Chondrocyte (in vitro differentiated cells): ENCODE results near the gene ANXA2. TPM values are rescaled to one million over a fixed set of nuclear protein-coding genes. Genes with fewer than 3 reads are reported as not detected.

Experiments used
- DNase-seq: peaks from one replicate; pipeline ENCODE4 v3.0.0; 2021; ENCODE audit warnings: mixed read lengths, low spot score
- H3K27ac Mint-ChIP-seq: one replicate; pipeline ENCODE4 v1.8.0; 2021; ENCODE audit warnings: mild to moderate bottlenecking, moderate library complexity, mixed read lengths; ENCODE audit not compliant: unreplicated experiment
- H3K27me3 Mint-ChIP-seq: 2 replicates; pipeline ENCODE4 v1.8.0; 2021; ENCODE audit warnings: low read depth, mixed read lengths
- H3K36me3 Mint-ChIP-seq: 2 replicates; pipeline ENCODE4 v1.8.0; 2021; ENCODE audit warnings: low read depth, mixed read lengths
- H3K4me1 Mint-ChIP-seq: 2 replicates; pipeline ENCODE4 v1.8.0; 2021; ENCODE audit warnings: low read depth, mild to moderate bottlenecking, mixed read lengths
- H3K4me3 Mint-ChIP-seq: one replicate; pipeline ENCODE4 v1.8.0; 2021; ENCODE audit warnings: mild to moderate bottlenecking, moderate library complexity, mixed read lengths; ENCODE audit not compliant: unreplicated experiment
- H3K9me3 Mint-ChIP-seq: 2 replicates; pipeline ENCODE4 v1.8.0; 2021; ENCODE audit warnings: low read depth, mixed read lengths
- total RNA-seq: library from RNA; stranded (reverse); gene quantifications from 3 replicates; pipeline ENCODE4 v1.2.1, GENCODE V29; 2021
- TF ChIP-seq, protein P1 (sequence below): fragments of 200-600 bp; sonication (generic); IDR thresholded peaks from 2 replicates; pipeline ENCODE4 v1.5.0; 2021; ENCODE audit warnings: antibody characterized with exemption, mild to moderate bottlenecking, moderate library complexity

Gene ANXA2
- total RNA-seq, 1 donor from 2014 or later = 2,819 TPM

GRCh38 chr15:60347480-60348049 lies 50.2 kb downstream of the ANXA2 start:
- TF ChIP-seq, protein P1, sequence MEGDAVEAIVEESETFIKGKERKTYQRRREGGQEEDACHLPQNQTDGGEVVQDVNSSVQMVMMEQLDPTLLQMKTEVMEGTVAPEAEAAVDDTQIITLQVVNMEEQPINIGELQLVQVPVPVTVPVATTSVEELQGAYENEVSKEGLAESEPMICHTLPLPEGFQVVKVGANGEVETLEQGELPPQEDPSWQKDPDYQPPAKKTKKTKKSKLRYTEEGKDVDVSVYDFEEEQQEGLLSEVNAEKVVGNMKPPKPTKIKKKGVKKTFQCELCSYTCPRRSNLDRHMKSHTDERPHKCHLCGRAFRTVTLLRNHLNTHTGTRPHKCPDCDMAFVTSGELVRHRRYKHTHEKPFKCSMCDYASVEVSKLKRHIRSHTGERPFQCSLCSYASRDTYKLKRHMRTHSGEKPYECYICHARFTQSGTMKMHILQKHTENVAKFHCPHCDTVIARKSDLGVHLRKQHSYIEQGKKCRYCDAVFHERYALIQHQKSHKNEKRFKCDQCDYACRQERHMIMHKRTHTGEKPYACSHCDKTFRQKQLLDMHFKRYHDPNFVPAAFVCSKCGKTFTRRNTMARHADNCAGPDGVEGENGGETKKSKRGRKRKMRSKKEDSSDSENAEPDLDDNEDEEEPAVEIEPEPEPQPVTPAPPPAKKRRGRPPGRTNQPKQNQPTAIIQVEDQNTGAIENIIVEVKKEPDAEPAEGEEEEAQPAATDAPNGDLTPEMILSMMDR = no peak
- Mint-ChIP-seq H3K27ac (peak overlapping the region; percentile 60), H3K9me3 (no peaks in the 10 kb centered on the region), H3K27me3 (no peaks in the 10 kb centered on the region), H3K4me3 (no peak overlapping the region), H3K36me3 (peaks cover 64% of the 10 kb centered on the region), H3K4me1 (peaks cover 80% of the 10 kb centered on the region)
- no peak for DNase-seq

- Mint-ChIP-seq H3K4me1 (peaks cover 75% of the 10 kb centered on the region), H3K27me3 (no peaks in the 10 kb centered on the region), H3K9me3 (no peaks in the 10 kb centered on the region), H3K4me3 (no peak overlapping the region), H3K27ac (peak overlapping the region; percentile 67), H3K36me3 (peaks cover 55% of the 10 kb centered on the region)
- TF ChIP-seq, protein P1 = no peak
- no peak for DNase-seq
Observed at GRCh38 chr15:60346653-60347052, 51.1 kb downstream of the ANXA2 start.

DNA sequence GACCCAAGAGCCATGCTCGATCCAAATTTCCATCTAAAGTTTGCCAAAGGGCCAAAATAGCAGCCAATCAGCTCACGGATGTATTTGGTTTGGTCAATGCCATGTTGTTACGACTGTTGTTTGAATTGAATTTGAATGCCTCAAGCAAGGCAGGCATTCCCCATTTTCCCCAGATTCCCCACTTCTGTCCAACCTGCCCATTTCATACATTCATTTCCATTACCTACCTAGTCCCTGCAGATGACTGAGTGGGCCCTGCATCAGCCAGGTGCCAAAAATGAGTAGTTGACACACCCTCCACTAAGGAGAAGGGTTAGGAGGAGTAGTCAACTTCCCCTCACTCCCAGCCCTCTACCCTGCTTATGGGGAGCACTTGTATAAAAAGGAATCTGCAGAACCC lies 51.7 kb downstream of the ANXA2 start:
- TF ChIP-seq, protein P1 = no peak
- Mint-ChIP-seq H3K4me3 (no peak overlapping the region), H3K27ac (peak overlapping the region; percentile 23), H3K4me1 (peaks cover 80% of the 10 kb centered on the region), H3K27me3 (no peaks in the 10 kb centered on the region), H3K36me3 (peaks cover 50% of the 10 kb centered on the region), H3K9me3 (no peaks in the 10 kb centered on the region)
- DNase-seq = no peak

DNA sequence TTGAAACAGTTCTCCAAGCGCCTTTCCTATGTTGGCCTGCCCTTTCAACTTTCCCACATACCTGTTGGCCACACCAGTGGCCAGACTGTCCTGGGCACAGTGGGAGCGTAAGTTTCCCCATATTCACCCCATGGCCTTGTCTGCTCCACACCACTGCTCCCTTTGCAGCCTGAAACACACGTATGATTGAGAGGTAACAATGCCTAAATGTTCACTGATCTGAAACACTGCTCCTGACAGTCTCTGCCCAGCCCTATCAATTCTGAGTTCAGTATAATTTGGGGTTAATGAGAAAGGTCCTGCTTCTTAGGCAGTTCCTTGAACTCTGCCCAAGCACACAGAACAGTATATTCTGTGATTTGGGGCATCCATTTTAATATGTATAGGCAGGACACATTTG lies 52.2 kb downstream of the ANXA2 start:
- Mint-ChIP-seq H3K4me1 (peaks cover 80% of the 10 kb centered on the region), H3K9me3 (no peaks in the 10 kb centered on the region), H3K36me3 (peaks cover 45% of the 10 kb centered on the region), H3K27ac (peak overlapping the region; percentile 46), H3K27me3 (no peaks in the 10 kb centered on the region), H3K4me3 (no peak overlapping the region)
- DNase-seq = no peak
- TF ChIP-seq, protein P1 = no peak

GRCh38 chr15:60344987-60345386 lies 52.8 kb downstream of the ANXA2 start:
- peaks cover 82% of the 10 kb centered on the region for H3K4me1 Mint-ChIP-seq
- H3K27me3 Mint-ChIP-seq = no peaks in the 10 kb centered on the region
- peaks cover 41% of the 10 kb centered on the region for H3K36me3 Mint-ChIP-seq
- H3K27ac Mint-ChIP-seq = peak overlapping the region; percentile 59
- no peak overlapping the region for H3K4me3 Mint-ChIP-seq
- TF ChIP-seq, protein P1 = no peak
- no peaks in the 10 kb centered on the region for H3K9me3 Mint-ChIP-seq
- DNase-seq = no peak
